GM19193 (cell line): ENCODE data around the gene UGT1A10.

Experiments
- POLR2A ChIP-seq: IDR thresholded peaks from 4 replicates; pipeline ENCODE4 v1.6.1; 2011; ENCODE audit not compliant: insufficient read depth, insufficient read length; ENCODE audit errors: extremely low read depth

UGT1A10 gene

GRCh38 chr2:233702238-233702637, 66.0 kb downstream of the UGT1A10 start:
- no peak for TF ChIP-seq POLR2A

DNA sequence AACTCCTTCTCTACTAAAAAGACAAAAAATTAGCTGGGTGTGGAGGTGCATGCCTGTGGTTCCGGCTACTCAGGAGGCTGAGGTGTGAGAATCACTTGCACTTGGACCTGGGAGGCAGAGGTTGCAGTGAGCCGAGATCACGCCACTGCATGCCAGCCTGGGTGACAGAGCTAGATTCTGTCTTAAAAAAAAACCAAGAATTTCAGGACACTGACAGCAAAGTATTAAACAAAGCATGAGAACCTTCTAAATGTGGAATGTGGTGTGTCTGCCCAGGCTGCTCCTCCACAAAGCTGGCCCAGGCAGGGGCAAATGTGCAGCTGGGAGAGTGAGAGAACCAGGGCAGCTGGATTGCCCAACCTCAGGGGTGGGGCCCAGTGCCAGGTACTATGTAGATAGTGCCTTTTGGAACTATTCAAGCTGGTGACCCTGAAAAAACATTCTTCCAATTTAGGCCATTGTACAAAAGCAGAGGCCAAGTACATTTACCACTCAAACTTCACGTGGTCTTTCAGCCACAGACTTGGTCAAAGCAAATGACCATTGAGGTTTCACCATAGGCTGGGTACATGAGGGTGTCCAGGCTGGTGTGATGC, 69.8 kb downstream of the UGT1A10 start:
- TF ChIP-seq POLR2A = no peak

DNA sequence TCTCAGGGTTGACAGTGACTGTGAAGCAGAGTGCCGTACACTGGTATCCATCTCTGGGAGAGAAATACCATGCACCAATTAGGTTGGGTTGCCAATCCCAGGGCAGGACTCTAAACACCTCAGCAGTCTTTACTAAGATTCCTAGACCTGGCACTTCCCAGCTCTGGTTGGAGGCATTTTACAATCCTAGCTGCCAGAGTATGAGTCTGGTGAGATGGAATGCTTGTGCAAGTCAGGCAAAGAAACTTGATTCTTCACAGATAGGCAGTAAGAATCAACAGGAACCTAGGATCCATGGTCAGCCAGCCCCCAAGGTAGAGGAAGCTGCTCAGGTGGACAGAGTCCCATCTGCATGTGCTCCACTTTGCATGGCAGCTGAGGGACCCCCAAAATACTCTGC, 70.5 kb downstream of the UGT1A10 start:
- no peak for TF ChIP-seq POLR2A

GRCh38 chr2:233707940-233708644, 71.8 kb downstream of the UGT1A10 start:
- TF ChIP-seq POLR2A = no peak

DNA sequence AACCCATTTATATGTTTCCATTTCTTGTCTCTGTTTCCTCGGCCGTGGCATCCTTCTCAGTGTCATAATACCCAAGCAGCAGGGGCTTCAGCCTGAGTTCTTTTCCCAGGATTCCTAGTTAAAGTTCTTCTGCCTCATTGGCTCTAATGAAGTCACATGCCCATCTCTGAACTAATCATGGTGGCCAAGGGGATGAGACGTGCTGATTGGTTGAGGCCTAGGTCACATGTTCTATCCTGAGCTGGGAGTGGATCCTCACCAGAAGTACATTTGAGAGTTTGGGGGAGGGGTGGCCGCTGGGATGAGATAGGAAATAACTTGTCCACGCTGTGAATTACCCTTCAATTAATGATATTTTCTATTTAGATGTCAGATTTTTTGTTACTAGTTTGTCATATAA, 72.7 kb downstream of the UGT1A10 start:
- TF ChIP-seq POLR2A = no peak

DNA sequence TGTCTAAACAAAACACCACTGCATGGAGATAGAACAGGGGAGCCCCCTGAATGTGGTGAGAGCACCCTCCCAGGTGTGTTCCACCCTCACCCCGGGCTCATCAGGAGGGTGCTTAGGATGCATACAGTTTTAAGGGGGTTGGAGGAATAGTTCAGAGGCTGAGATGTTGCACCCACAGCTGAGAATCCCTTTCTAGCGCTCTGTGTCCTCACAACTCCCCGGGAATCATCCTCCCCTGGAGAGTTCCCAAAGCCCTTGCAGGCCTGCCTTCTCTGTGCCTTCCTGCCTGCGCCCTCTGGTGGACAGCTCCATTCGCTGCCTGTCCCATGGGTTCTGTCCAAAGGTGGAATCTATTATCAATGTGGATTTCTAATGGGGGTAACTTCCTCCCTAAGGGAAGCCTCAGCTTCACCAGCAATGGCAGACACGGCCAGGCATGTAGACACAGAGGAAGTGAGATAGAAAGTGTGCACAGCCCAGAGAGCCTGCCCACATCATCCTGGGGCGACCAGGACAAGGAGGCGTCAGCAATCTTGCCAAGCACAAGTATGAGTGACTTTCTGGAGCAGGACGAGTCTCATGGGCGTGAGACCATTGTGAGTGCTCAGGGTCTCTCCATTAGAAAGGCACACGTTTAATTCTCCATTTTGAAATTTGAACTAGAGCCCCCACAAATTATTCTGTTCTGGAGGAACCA, 75.2 kb downstream of the UGT1A10 start:
- no peak for TF ChIP-seq POLR2A

DNA sequence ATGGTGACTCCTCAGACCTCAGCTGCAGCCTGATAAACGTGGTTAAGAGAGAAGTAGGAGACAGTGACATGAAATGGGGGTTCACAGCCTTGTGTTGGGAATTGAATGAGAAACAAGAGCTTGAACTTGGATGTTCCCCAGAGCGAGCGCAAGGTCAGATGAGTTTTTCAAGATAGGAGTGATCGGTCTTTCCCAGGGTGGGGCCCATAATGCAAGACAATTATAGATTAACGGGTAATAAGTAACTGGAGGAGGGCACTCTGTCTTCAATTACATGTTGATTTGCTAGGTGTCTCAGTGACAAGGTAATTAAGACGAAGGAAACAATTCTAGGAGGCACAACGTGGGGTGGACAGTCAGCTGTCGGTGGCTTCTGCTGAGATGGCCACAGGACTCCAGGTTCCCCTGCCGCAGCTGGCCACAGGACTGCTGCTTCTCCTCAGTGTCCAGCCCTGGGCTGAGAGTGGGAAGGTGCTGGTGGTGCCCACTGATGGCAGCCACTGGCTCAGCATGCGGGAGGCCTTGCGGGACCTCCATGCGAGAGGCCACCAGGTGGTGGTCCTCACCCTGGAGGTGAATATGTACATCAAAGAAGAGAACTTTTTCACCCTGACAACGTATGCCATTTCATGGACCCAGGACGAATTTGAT, 76.5 kb downstream of the UGT1A10 start, which contains the start of gene UGT1A5:
Gene UGT1A5 (plus strand): TSS at position 297 of the 651 bp plus-strand sequence. CDS start 85 bp downstream, at position 382.
- TF ChIP-seq POLR2A = no peak

GRCh38 chr2:233713262-233713615, 77.0 kb downstream of the UGT1A10 start:
- no peak for TF ChIP-seq POLR2A

DNA sequence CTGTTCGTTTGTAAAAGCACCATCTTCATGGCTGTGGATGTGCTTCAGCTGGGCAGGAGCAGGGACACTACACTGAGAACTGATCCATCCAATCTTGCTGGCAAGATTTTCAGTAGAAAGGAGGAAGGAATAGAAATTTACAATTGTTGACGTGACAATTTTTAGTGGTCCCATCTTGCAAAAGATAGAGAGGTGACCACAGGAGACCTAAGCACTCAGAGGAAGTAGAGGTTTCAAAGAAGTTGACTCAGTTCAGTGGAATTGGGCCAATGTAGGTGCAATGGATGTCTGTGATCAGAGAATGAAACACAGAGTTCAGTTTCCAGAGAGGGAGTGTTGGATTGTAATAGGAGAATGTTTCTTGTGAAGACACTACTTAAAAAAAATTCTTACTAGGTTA, 77.9 kb downstream of the UGT1A10 start:
- TF ChIP-seq POLR2A = no peak

GRCh38 chr2:233718552-233718951, 82.3 kb downstream of the UGT1A10 start, which contains the start of gene UGT1A4:
TSS of gene UGT1A4 (plus strand) at chr2:233718736. CDS start at chr2:233718821, 85 bp downstream.
- TF ChIP-seq POLR2A = no peak

GRCh38 chr2:233728723-233729301, 92.6 kb downstream of the UGT1A10 start, which contains the start of gene UGT1A3:
TSS of gene UGT1A3 (plus strand) at chr2:233729042. CDS start at chr2:233729127, 85 bp downstream.
- TF ChIP-seq POLR2A = no peak

DNA sequence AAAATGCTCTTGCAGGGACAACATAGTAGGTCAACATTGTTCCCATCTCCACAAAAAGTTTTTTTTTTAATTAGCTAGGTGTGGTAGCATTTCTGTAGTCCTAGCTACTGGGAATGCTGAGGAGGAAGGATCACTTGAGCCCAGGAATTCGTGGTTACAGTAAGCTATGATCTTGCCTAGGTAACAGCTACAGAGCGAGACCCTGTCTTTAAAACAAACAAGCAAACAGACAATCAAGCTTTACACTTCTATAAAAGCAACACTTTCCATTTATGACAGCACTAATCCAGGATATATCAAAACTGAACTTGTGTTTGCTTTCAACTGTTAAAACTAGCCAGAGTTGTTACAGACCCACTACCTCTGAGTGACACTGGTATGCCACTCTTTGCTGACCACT, 104.6 kb downstream of the UGT1A10 start:
- TF ChIP-seq POLR2A = no peak

DNA sequence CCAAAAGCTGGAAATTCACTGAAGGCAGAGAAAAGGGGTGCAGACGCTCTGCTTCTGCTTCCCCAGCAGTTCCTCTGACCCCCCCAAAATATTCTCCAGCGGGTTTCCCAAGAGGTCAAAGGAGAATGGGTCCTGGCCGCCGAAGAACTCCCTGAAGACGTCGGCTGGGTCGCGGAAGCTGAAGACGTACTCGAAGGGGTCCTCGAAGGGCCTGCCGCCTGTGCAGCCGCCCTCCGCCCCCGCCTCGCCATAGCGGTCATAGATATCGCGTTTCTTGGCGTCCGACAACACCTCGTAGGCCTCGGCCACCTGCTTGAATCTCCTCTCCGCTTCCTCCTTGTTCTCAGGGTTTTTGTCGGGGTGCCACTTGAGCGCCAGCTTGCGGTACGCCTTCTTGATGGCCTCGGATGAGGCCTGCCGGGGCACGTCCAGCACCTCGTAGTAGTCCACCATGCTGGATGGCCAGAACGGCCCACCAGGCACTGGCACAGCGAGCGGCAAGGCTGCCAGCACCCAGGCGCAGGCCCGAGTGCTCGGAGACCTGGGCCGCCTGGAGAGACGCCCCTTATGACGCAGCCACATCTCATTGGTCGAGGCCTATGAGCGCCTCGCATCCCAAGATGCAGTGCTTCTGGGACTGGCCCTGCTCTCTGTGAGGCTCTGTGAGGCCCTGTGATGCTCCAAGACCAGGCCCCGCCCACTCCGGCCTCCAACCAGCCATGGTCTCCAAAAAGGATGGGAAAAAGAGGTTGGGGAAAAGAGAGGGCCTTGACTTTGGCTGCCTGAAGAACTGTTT, 107.4 kb downstream of the UGT1A10 start:
- TF ChIP-seq POLR2A = no peak
